Smooth muscle cell (in vitro differentiated cells): ENCODE data around the gene TMEM92. TPM values are rescaled to one million over a fixed set of nuclear protein-coding genes. Genes with fewer than 3 reads are reported as not detected.

ENCODE experiments used
- DNase-seq: peaks from one replicate; lab custom pipeline; 2025; ENCODE audit not compliant: unreplicated experiment; lab: John Stamatoyannopoulos, UW
- H2AFZ ChIP-seq: fragments of 200-600 bp; sonication (generic); 2 replicates; pipeline ENCODE4 v1.6.0; 2016; ENCODE audit warnings: antibody characterized with exemption, low read depth, mild to moderate bottlenecking
- H3F3A ChIP-seq: fragments of 200-600 bp; sonication (generic); 2 replicates; pipeline ENCODE4 v1.6.0; 2017; ENCODE audit warnings: antibody characterized with exemption, low read depth
- H3K27ac ChIP-seq: fragments of 200-600 bp; sonication (generic); 2 replicates; pipeline ENCODE4 v1.5.1; 2016; ENCODE audit warnings: low read depth, mild to moderate bottlenecking
- H3K27me3 ChIP-seq: fragments of 200-600 bp; sonication (generic); 2 replicates; pipeline ENCODE4 v1.6.1; 2016; ENCODE audit warnings: low read depth, mild to moderate bottlenecking
- H3K36me3 ChIP-seq: fragments of 200-600 bp; sonication (generic); 2 replicates; pipeline ENCODE4 v1.5.1; 2016; ENCODE audit warnings: low read depth
- H3K4me1 ChIP-seq: fragments of 200-600 bp; sonication (generic); 2 replicates; pipeline ENCODE4 v1.5.1; 2016; ENCODE audit warnings: low read depth
- H3K4me2 ChIP-seq: fragments of 200-600 bp; sonication (generic); 2 replicates; pipeline ENCODE4 v1.6.0; 2016; ENCODE audit warnings: mild to moderate bottlenecking
- H3K4me3 ChIP-seq: fragments of 200-600 bp; sonication (generic); 2 replicates; pipeline ENCODE4 v1.5.1; 2016; ENCODE audit warnings: mild to moderate bottlenecking
- H3K79me2 ChIP-seq: fragments of 200-600 bp; sonication (generic); 2 replicates; pipeline ENCODE4 v1.6.0; 2016; ENCODE audit warnings: low read depth, mild to moderate bottlenecking
- H3K9ac ChIP-seq: fragments of 200-600 bp; sonication (generic); 2 replicates; pipeline ENCODE4 v1.6.0; 2016; ENCODE audit warnings: low read depth
- H3K9me3 ChIP-seq: fragments of 200-600 bp; sonication (generic); replicated peaks from 2 replicates; pipeline ENCODE4 v1.5.1; 2016; ENCODE audit warnings: low read depth
- H4K20me1 ChIP-seq: fragments of 200-600 bp; sonication (generic); 2 replicates; pipeline ENCODE4 v1.6.0; 2016; ENCODE audit warnings: low read depth
- CTCF ChIP-seq: fragments of 200-600 bp; sonication (generic); IDR thresholded peaks from 2 replicates; pipeline ENCODE4 v1.5.1; 2017; ENCODE audit warnings: borderline replicate concordance, mild to moderate bottlenecking, antibody characterized with exemption; ENCODE audit not compliant: insufficient read depth, poor library complexity, severe bottlenecking
- WGBS: methylation state at CpG from one replicate; pipeline ENCODE4 v1.1.7; 2016; ENCODE audit warnings: low lambda C conversion rate; 5-methylcytosine and 5-hydroxymethylcytosine counted together
- polyA plus RNA-seq: library from polyadenylated mRNA; unstranded; fragments of >200 nt; fragmentation: Nextera tagmentation; extraction: Ambion mirVana; gene quantifications from 2 replicates; pipeline ENCODE4 v1.2.1, GENCODE V29; 2016
- total RNA-seq: library from RNA; depleted of rRNA; stranded (reverse); fragments of >200 nt; gene quantifications from 2 replicates; pipeline ENCODE4 v1.2.3, GENCODE V29; 2014

Gene TMEM92
- total and polyA plus RNA-seq, 2 experiments from 2014 or later, result 4.8 to 7.4 TPM

GRCh38 chr17:50241431-50241830 lies 32.8 kb upstream of the TMEM92 start:
- no peak overlapping the region for H3K4me2 ChIP-seq
- no peak overlapping the region for H3K27ac ChIP-seq
- H3K4me1 ChIP-seq, result no peaks in the 10 kb centered on the region
- H3F3A ChIP-seq, result no peaks in the 10 kb centered on the region
- WGBS, result 86% methylated on average over 5 of the region's 5 CpGs
- H3K36me3 ChIP-seq, result no peaks in the 10 kb centered on the region
- H4K20me1 ChIP-seq, result no peaks in the 10 kb centered on the region
- no peak for TF ChIP-seq CTCF
- no peaks in the 10 kb centered on the region for H3K79me2 ChIP-seq
- H3K4me3 ChIP-seq, result no peak overlapping the region
- H3K27me3 ChIP-seq, result no peaks in the 10 kb centered on the region
- no peaks in the 10 kb centered on the region for H3K9me3 ChIP-seq
- no peak overlapping the region for H3K9ac ChIP-seq
- H2AFZ ChIP-seq, result no peak overlapping the region
- DNase-seq, result no peak

- no peak for TF ChIP-seq CTCF
- Histone ChIP-seq H3K36me3 (no peaks in the 10 kb centered on the region), H3K27ac (no peak overlapping the region), H3K4me2 (no peak overlapping the region), H3K27me3 (no peaks in the 10 kb centered on the region), H3K79me2 (no peaks in the 10 kb centered on the region), H3K4me1 (no peaks in the 10 kb centered on the region), H4K20me1 (no peaks in the 10 kb centered on the region), H3K9ac (no peak overlapping the region), H3F3A (no peaks in the 10 kb centered on the region), H2AFZ (no peak overlapping the region), H3K9me3 (peaks cover 14% of the 10 kb centered on the region), H3K4me3 (no peak overlapping the region)
- WGBS, result 83% methylated on average over 6 of the region's 6 CpGs
- no peak for DNase-seq
Measured at GRCh38 chr17:50244771-50245170, 29.5 kb upstream of the TMEM92 start.

- H3K79me2 ChIP-seq, result no peaks in the 10 kb centered on the region
- WGBS, result 67% methylated on average over 2 of the region's 2 CpGs
- no peak overlapping the region for H3K27ac ChIP-seq
- DNase-seq, result no peak
- H3K4me1 ChIP-seq, result no peaks in the 10 kb centered on the region
- no peak overlapping the region for H3K4me2 ChIP-seq
- H2AFZ ChIP-seq, result no peak overlapping the region
- no peaks in the 10 kb centered on the region for H3F3A ChIP-seq
- no peaks in the 10 kb centered on the region for H4K20me1 ChIP-seq
- H3K9ac ChIP-seq, result no peak overlapping the region
- no peaks in the 10 kb centered on the region for H3K36me3 ChIP-seq
- H3K27me3 ChIP-seq, result no peaks in the 10 kb centered on the region
- peaks cover 14% of the 10 kb centered on the region for H3K9me3 ChIP-seq
- TF ChIP-seq CTCF, result no peak
- no peak overlapping the region for H3K4me3 ChIP-seq
Measured at GRCh38 chr17:50248255-50248654, 26.0 kb upstream of the TMEM92 start.

- no peaks in the 10 kb centered on the region for H3F3A ChIP-seq
- H3K27ac ChIP-seq, result no peak overlapping the region
- peaks cover 9% of the 10 kb centered on the region for H3K9me3 ChIP-seq
- H3K4me3 ChIP-seq, result no peak overlapping the region
- TF ChIP-seq CTCF, result no peak
- no peaks in the 10 kb centered on the region for H4K20me1 ChIP-seq
- H3K36me3 ChIP-seq, result no peaks in the 10 kb centered on the region
- no peak overlapping the region for H2AFZ ChIP-seq
- no peaks in the 10 kb centered on the region for H3K79me2 ChIP-seq
- no peak for DNase-seq
- H3K27me3 ChIP-seq, result no peaks in the 10 kb centered on the region
- H3K9ac ChIP-seq, result no peak overlapping the region
- peaks cover 1% of the 10 kb centered on the region for H3K4me1 ChIP-seq
- WGBS, result 57% methylated on average over 3 of the region's 3 CpGs
- no peak overlapping the region for H3K4me2 ChIP-seq
Measured at GRCh38 chr17:50252781-50253180, 21.5 kb upstream of the TMEM92 start.
